ENCODE data around the gene SYNGR1.

The SYNGR1 gene

DNA sequence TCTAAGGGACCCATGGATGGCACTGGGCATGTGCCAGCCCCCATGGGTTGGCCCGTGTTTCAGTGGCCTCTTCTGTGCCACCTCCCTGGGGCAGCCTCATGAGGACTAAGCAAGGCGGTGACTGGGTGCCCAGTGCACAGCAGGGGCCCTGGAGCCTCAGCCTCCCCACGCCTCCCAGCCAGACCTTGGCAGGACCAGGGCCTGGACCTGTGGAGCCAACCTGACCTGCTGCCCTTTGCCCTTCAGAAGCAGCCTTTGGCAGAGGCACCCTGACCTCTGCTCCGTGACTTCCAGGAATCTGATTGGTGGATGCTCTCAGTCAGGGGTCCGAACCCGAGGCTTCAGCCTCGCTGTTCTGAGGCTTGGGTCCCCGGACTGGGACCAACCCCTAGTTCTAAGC lies 25.0 kb downstream of the SYNGR1 start:
- Histone ChIP-seq H3K27me3 (no peaks in the 10 kb centered on the region), H3K9me3 (replicated peaks in 1 of 11) (peaks cover 8 to 18% (median 15%) of the 10 kb centered on the region in 11 experiments), H4K20me1 (peaks cover 0 to 27% (median 7%) of the 10 kb centered on the region in 11 experiments; a peak in 8 of 22 replicates), H3K36me3 (peaks cover 17 to 76% (median 64%) of the 10 kb centered on the region in 11 experiments; a peak in 21 of 22 replicates), H3K4me2 (no peak overlapping the region; a peak in 1 of 22 replicates), H3K4me1 (peaks cover 5 to 42% (median 29%) of the 10 kb centered on the region in 10 experiments), H3K4me3 (no peak overlapping the region), H3K27ac (peak overlapping the region in 2 of 11 experiments; percentile 21 to 25; a peak in 4 of 22 replicates), H3K9ac (peak overlapping the region in 2 of 11 experiments; percentile 1 to 37; a peak in 3 of 22 replicates)
- TF ChIP-seq Cebpa-rat (IDR thresholded peaks at IDR 0.05), result no peak

DNA sequence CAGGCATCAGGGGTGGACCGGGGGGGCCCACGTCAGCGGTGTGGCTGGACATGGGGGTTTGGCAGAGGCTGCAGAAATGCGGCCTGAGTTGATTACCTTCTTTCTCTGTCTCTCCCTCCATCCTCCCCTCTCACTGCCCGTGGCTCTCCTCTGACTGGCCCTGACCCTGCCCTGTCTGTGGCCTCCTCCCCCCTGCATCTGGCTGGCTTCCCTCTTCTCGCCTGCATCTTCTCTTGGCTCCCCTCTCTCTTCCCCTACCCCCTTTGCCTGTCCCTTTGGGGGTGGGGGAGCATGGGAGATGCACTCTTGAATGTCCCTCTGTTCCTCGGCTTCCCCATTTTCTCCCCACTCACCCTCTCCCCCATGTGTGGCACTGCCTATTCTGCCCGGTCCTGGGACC lies 25.9 kb downstream of the SYNGR1 start:
- no peak for TF ChIP-seq Cebpa-rat (IDR thresholded peaks at IDR 0.05)
- Histone ChIP-seq H3K4me2 (no peak overlapping the region), H4K20me1 (peaks cover 0 to 27% (median 7%) of the 10 kb centered on the region in 11 experiments; a peak in 8 of 22 replicates), H3K9ac (peak overlapping the region in 2 of 11 experiments; percentile 1 to 24; a peak in 1 of 22 replicates), H3K27me3 (no peaks in the 10 kb centered on the region), H3K27ac (peak overlapping the region in 1 of 11 experiments; percentile 8; a peak in 2 of 22 replicates), H3K4me1 (peaks cover 0 to 36% (median 23%) of the 10 kb centered on the region in 10 experiments; a peak in 16 of 20 replicates), H3K4me3 (no peak overlapping the region), H3K9me3 (replicated peaks in 1 of 11) (peaks cover 8 to 18% (median 15%) of the 10 kb centered on the region in 11 experiments), H3K36me3 (peaks cover 17 to 77% (median 64%) of the 10 kb centered on the region in 11 experiments; a peak in 21 of 22 replicates)

DNA sequence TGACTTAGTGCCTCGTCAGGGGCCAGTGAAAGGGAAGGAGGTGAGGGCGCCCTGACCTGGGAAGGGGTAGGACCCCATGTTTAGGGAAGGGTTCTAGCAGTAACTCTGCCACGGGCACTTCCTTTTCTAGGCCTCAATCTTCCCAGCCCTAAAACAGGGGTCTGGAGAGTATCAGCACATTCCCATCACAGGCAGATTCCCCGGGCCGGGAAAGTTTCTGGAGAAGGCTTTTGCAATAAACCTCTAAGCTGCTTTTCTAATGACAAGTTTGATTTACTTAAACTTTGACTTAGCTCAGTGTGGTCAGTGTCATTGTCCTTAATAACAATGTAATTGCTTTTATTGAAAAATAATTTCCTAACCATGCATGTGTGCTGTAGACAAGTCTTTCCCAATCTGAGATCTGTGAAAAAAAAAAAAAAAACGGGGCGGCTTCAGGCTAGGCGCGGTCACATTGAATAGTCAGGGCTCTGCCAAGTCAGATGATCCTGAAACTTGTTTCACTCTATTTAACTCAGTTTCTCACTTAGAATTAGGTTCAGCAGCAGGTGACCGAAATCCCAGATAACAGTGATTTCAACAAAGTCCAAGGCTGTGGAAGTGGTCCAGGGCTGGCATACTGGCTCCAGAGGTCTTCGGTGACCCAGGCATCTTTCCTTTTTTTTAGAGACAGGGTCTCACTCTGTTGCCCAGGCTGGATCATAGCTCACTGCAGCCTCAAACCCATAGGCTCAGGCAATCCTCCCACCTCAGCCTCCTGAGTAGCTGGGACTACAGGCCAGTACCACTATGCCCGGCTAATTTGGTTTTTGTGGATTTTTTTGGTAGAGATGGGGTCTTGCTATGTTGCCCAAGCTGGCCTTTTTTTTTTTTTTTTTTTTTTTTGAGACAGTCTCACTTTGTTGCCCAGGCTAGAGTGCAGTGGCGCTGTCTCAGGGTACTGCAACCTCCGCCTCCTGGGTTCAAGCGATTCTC lies 30.3 kb downstream of the SYNGR1 start:
- Histone ChIP-seq H3K9ac (no peak overlapping the region), H3K36me3 (peaks cover 17 to 67% (median 41%) of the 10 kb centered on the region in 11 experiments; a peak in 21 of 22 replicates), H3K27ac (no peak overlapping the region), H3K4me3 (no peak overlapping the region), H3K4me1 (peaks cover 10 to 55% (median 45%) of the 10 kb centered on the region in 10 experiments; a peak in 19 of 20 replicates), H3K4me2 (0 out of 22 replicates have a peak overlapping the region, but pooled peaks of 1 of the 11 experiments have one; percentile 5), H3K27me3 (no peaks in the 10 kb centered on the region), H4K20me1 (peaks cover 0 to 13% (median 0%) of the 10 kb centered on the region in 11 experiments; a peak in 6 of 22 replicates), H3K9me3 (replicated peaks in 1 of 11) (no peaks in the 10 kb centered on the region)
- no peak for TF ChIP-seq Cebpa-rat (IDR thresholded peaks at IDR 0.05)

DNA sequence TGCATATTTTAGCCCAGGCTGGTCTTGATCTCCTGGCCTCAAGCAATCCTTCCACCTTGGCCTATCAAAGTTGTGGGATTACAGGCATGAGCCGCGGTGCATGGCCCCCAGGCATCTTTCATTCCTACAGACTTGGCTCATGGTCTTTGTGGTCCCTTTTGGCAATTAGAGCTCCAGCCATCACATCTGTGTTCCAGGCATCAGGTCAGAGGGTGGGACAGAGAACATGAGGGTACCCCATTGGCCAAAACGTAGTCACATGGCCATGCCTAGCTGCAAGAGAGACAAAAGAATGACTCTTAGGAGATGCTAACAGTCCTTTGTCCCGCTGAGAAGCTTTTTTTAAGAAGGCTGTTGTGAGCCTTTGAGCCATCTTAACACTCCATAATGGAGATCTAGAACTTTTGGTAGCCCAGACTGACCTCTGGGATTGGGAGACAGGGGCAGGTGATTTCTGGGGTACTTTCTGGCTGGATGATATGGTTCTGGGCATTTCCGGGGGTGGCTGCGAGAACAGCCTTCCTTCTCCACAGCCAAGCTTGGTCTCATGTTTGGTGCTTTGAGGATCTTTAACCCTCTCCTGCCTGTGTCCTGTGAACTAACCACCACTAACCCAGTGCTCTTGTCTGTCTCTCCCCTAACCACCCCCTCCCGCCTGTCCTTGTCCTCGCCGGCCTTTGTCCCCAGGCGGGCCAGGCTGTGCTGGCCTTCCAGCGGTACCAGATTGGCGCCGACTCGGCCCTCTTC lies 31.4 kb downstream of the SYNGR1 start:
- TF ChIP-seq Cebpa-rat (IDR thresholded peaks at IDR 0.05), result no peak
- Histone ChIP-seq H3K9ac (peak overlapping the region in 2 of 11 experiments; percentile 19 to 33; a peak in 1 of 22 replicates), H3K36me3 (peaks cover 17 to 55% (median 30%) of the 10 kb centered on the region in 11 experiments; a peak in 21 of 22 replicates), H3K4me1 (peaks cover 10 to 51% (median 45%) of the 10 kb centered on the region in 10 experiments; a peak in 19 of 20 replicates), H3K4me3 (no peak overlapping the region), H3K4me2 (peak overlapping the region in 8 of 11 experiments; percentile 60 to 83 (median 75); a peak in 15 of 22 replicates), H3K27ac (no peak overlapping the region; a peak in 1 of 22 replicates), H3K9me3 (replicated peaks in 1 of 11) (no peaks in the 10 kb centered on the region), H4K20me1 (peaks cover 0 to 5% (median 0%) of the 10 kb centered on the region in 11 experiments; a peak in 4 of 22 replicates), H3K27me3 (no peaks in the 10 kb centered on the region)

DNA sequence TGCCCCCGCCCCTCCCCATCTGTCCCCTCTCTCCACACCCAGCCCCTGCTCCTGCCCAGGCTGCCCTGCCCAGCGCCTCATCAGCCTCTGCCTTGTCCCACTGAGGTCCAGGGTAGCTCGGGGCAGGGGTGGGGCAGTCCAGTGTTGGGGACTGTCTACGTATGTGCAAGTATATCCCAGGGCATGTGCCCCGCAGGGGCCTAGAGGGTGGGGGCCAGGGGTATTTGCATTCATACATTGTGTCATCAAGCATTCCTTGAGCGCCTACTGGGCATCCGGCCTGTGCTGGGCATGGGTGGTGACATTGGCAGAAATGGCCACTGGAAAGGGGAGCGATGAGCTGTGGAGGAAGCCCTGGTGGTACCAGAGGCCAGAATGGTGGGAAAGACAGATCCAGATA lies 32.1 kb downstream of the SYNGR1 start:
- Histone ChIP-seq H4K20me1 (peaks cover 0 to 5% (median 0%) of the 10 kb centered on the region in 11 experiments; a peak in 2 of 22 replicates), H3K9ac (peak overlapping the region in 5 of 11 experiments; percentile 19 to 56 (median 38); a peak in 8 of 22 replicates), H3K9me3 (replicated peaks in 1 of 11) (no peaks in the 10 kb centered on the region), H3K27me3 (peaks cover 0 to under 1% (median 0%) of the 10 kb centered on the region in 11 experiments; a peak in 1 of 22 replicates), H3K4me1 (peaks cover 10 to 56% (median 45%) of the 10 kb centered on the region in 10 experiments; a peak in 19 of 20 replicates), H3K36me3 (peaks cover 10 to 48% (median 22%) of the 10 kb centered on the region in 11 experiments; a peak in 21 of 22 replicates), H3K4me3 (no peak overlapping the region), H3K4me2 (peak overlapping the region; percentile 36 to 83 (median 72); a peak in 20 of 22 replicates), H3K27ac (peak overlapping the region in 6 of 11 experiments; percentile 15 to 58 (median 25); a peak in 7 of 22 replicates)
- no peak for TF ChIP-seq Cebpa-rat (IDR thresholded peaks at IDR 0.05)

DNA sequence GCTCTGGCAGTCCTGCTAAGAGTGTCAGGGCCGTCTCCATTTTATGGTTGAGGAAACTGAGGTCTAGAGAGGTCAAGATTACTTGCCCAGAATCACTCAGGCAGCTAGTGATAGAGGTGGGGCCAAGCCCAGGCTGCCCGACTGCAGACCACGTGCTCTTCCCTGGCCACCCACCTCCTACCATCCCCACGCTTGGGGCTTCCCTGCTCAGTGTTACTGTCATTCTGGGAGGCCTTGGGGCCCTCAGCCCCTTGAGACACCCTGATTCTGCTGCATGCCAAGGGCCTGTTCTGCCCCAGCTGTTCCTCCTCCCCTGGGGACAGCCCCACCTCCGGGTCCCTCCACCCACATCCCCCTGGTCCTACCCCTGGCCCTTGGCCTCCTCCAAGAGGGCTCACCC lies 32.6 kb downstream of the SYNGR1 start:
- peak overlapping the region; percentile 36 to 83 (median 72); a peak in 21 of 22 replicates for H3K4me2 ChIP-seq
- H3K27ac ChIP-seq, result peak overlapping the region in 6 of 11 experiments; percentile 15 to 58 (median 25); a peak in 7 of 22 replicates
- peak overlapping the region in 6 of 11 experiments; percentile 23 to 56 (median 40); a peak in 9 of 22 replicates for H3K9ac ChIP-seq
- peaks cover 0 to 5% (median 0%) of the 10 kb centered on the region in 11 experiments; a peak in 1 of 22 replicates for H3K27me3 ChIP-seq
- peaks cover 10 to 60% (median 47%) of the 10 kb centered on the region in 10 experiments; a peak in 19 of 20 replicates for H3K4me1 ChIP-seq
- peaks cover 7 to 43% (median 17%) of the 10 kb centered on the region in 11 experiments; a peak in 21 of 22 replicates for H3K36me3 ChIP-seq
- H3K9me3 ChIP-seq (replicated peaks in 1 of 11), result no peaks in the 10 kb centered on the region
- no peak for TF ChIP-seq Cebpa-rat (IDR thresholded peaks at IDR 0.05)
- H4K20me1 ChIP-seq, result peaks cover 0 to 5% (median 0%) of the 10 kb centered on the region in 11 experiments; a peak in 2 of 22 replicates
- no peak overlapping the region for H3K4me3 ChIP-seq

DNA sequence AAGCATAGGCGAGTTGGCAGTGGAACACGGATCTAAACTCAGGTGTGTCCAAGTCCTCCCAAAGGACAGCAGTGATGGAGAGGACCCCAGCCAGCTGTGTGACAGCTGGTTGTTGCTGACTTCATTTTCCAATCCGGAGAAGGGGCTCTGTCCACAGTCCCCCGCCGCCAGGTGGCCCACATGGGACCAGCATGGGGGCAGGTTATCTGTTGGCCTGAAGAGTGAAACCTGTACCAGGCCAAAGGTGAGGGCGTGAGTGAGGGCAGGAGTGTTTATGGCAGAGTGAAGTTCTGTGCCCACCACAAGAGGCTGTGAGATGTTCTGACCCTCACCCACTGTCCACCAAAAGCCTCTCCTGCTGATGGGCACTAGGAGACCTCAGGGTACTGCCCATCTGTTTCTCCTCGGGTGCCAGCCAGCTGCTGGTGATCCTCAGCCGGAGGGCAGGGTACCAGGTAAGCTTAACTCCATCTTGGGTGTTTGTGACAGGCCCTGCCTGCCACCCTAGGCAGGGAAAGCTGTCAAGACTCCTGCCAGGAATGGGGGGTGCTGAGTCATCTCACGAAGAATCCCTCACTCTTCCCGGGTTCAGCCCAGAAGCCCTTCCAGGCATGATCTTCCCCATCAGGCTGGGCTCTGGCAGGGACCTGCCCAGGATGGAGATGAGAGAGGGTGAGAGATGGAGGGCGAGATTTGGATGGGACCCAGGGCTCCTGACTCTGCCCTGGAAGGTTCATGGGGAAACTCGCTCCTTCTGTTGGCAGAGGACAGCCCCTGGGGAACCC lies 34.2 kb downstream of the SYNGR1 start:
- Histone ChIP-seq H3K27ac (0 out of 22 replicates have a peak overlapping the region, but pooled peaks of 2 of the 11 experiments have one; percentile 3 to 14), H3K36me3 (peaks cover 0 to 27% (median 1%) of the 10 kb centered on the region in 11 experiments; a peak in 8 of 22 replicates), H4K20me1 (peaks cover 0 to 5% (median 0%) of the 10 kb centered on the region in 11 experiments; a peak in 2 of 22 replicates), H3K27me3 (peaks cover 0 to 9% (median 5%) of the 10 kb centered on the region in 11 experiments; a peak in 5 of 22 replicates), H3K9me3 (replicated peaks in 1 of 11) (no peaks in the 10 kb centered on the region), H3K4me2 (peak overlapping the region in 6 of 11 experiments; percentile 1 to 29 (median 9); a peak in 6 of 22 replicates), H3K9ac (0 out of 22 replicates have a peak overlapping the region, but pooled peaks of 1 of the 11 experiments have one; percentile 2), H3K4me3 (no peak overlapping the region), H3K4me1 (peaks cover 11 to 77% (median 57%) of the 10 kb centered on the region in 10 experiments; a peak in 19 of 20 replicates)
- TF ChIP-seq Cebpa-rat (IDR thresholded peaks at IDR 0.05), result no peak

Data from BLaER1 treated with 17β-estradiol and CSF1 and Interleukin-3, amounts not matched to agents 10 nM and 100 nM (cell line).